K562 (cell line): ENCODE measurements around the gene BMS1. TPM values are rescaled to one million over a fixed set of nuclear protein-coding genes. Genes with fewer than 3 reads are reported as not detected.

Source experiments
- ATAC-seq: fragments of 200-7000 bp; cut with Tn5 transposase; 3 replicates; pipeline ENCODE4 v1.9.1; 2020; ENCODE audit warnings: moderate library complexity
- BruUV-seq: library from RNA; stranded (reverse); fragments of 400-500 nt; replicated peaks from 2 replicates; lab custom pipeline; 2021; lab: Mats Ljungman, UMichigan
- CTCF ChIA-PET: fragments of 300-600 bp; formaldehyde crosslinking; extraction: SDS; loops from one replicate; lab custom pipeline; 2021; ENCODE audit warnings: low intra/inter-chr PET ratio; lab: Yijun Ruan, JAX
- POLR2A ChIA-PET: fragments of 300-600, 350-650 bp; sonication (Branson Sonifier 250); formaldehyde crosslinking; extraction: SDS; loops from one replicate; lab custom pipeline; 2021; ENCODE audit warnings: antibody characterized with exemption, inconsistent platforms; lab: Yijun Ruan, JAX
- DNase-seq, 4 experiments: peaks; one replicate each; pipeline versions ENCODE4 v3.0.0 to v3.0.0-alpha.2; 2011 to 2018; ENCODE audit warnings: low spot score in 3 of 4, mixed read lengths in 3 of 4; ENCODE audit errors: extremely low read depth in 1 of 4
- FAIRE-seq: peaks from 2 replicates; lab custom pipeline; 2011; peaks lifted over from hg19 to GRCh38; lab: Jason Lieb, UNC
- H2AFZ ChIP-seq: 2 replicates; pipeline ENCODE4 v1.6.0; 2011; ENCODE audit warnings: low read depth, low read length, control low read depth, inconsistent platforms
- H3K27ac ChIP-seq: fragments of 200-600 bp; 3 replicates; pipeline ENCODE4 v1.8.0; 2011; ENCODE audit warnings: low read depth, mild to moderate bottlenecking, control low read depth, inconsistent platforms, low read length, moderate library complexity, mixed read lengths; ENCODE audit errors: extremely low read depth
- H3K27me3 ChIP-seq, 2 experiments: fragments of 300-600 bp in 1 of 2; 2 replicates in 1 of 2; 3 replicates in 1 of 2; pipeline versions ENCODE4 v1.6.0 to v1.8.0; 2011; ENCODE audit warnings: inconsistent platforms in 2 of 2, low read length in 2 of 2, mild to moderate bottlenecking in 1 of 2, mixed read lengths in 1 of 2, moderate library complexity in 1 of 2; ENCODE audit not compliant: control insufficient read depth in 2 of 2, insufficient read depth in 2 of 2
- H3K36me3 ChIP-seq: fragments of 300-600 bp; 3 replicates; pipeline ENCODE4 v1.8.0; 2011; ENCODE audit warnings: mild to moderate bottlenecking, low read length, inconsistent platforms; ENCODE audit not compliant: control insufficient read depth, insufficient read depth
- H3K4me1 ChIP-seq, 2 experiments: fragments of 200-600 bp in 1 of 2; replicated peaks in 1 of 2; 2 replicates in 1 of 2; 3 replicates in 1 of 2; pipeline versions ENCODE4 v1.5.1 to v1.8.0; 2011; ENCODE audit warnings: inconsistent platforms in 2 of 2, low read length in 2 of 2, mild to moderate bottlenecking in 1 of 2, mixed read lengths in 1 of 2, moderate library complexity in 1 of 2; ENCODE audit not compliant: control insufficient read depth in 2 of 2, insufficient read depth in 2 of 2
- H3K4me2 ChIP-seq: 2 replicates; pipeline ENCODE4 v1.6.1; 2011; ENCODE audit warnings: low read length, control low read depth, inconsistent platforms, mixed read lengths; ENCODE audit not compliant: insufficient read depth
- H3K4me3 ChIP-seq: fragments of 200-600 bp; sonication (generic), shearing (Covaris generic); 2 replicates; pipeline ENCODE4 v1.5.1; 2016; ENCODE audit warnings: control low read depth, inconsistent platforms
- H3K79me2 ChIP-seq: fragments of 200-600 bp; 3 replicates; pipeline ENCODE4 v1.8.0; 2011; ENCODE audit warnings: low read length, inconsistent platforms; ENCODE audit not compliant: control insufficient read depth, insufficient read depth
- H3K9ac ChIP-seq, 2 experiments: 2 replicates each; pipeline versions ENCODE4 v1.6.0 to v1.6.1; 2011; ENCODE audit warnings: low read depth in 2 of 2, low read length in 2 of 2, control low read depth in 1 of 2, inconsistent platforms in 1 of 2, mild to moderate bottlenecking in 1 of 2, mixed read lengths in 1 of 2; ENCODE audit not compliant: insufficient read depth in 1 of 2
- H3K9me1 ChIP-seq: one replicate; pipeline ENCODE4 v1.6.0; 2011; ENCODE audit warnings: inconsistent platforms, mild to moderate bottlenecking, low read length, moderate library complexity; ENCODE audit not compliant: control insufficient read depth, insufficient read depth
- H3K9me3 ChIP-seq: replicated peaks from 2 replicates; pipeline ENCODE4 v1.5.1; 2011; ENCODE audit warnings: low read depth, low read length, inconsistent platforms; ENCODE audit not compliant: control insufficient read depth, insufficient read depth
- H4K20me1 ChIP-seq: replicated peaks from 2 replicates; pipeline ENCODE4 v1.6.1; 2011; ENCODE audit warnings: low read length, inconsistent platforms, mixed read lengths; ENCODE audit not compliant: control insufficient read depth, insufficient read depth
- FOSL1 ChIP-seq: fragments of 200-800 bp; sonication (Bioruptor generic); conservative IDR thresholded peaks from 2 replicates; pipeline ENCODE4 v1.6.1; 2016; ENCODE audit warnings: missing genetic modification characterization, missing compliant biosample characterization
- KLF1 ChIP-seq: fragments of 450-650 bp; IDR thresholded peaks from 2 replicates; pipeline ENCODE4 v1.6.1; 2016; ENCODE audit warnings: missing genetic modification characterization, missing compliant biosample characterization
- RFX7 ChIP-seq: fragments of 250-450 bp; sonication (Bioruptor Pico); IDR thresholded peaks from 2 replicates; pipeline ENCODE4 v1.5.1; 2021; ENCODE audit warnings: mild to moderate bottlenecking
- SPI1 ChIP-seq: IDR thresholded peaks from 2 replicates; pipeline ENCODE4 v1.6.1; 2011; ENCODE audit warnings: low read depth, low read length, control low read depth, borderline replicate concordance
- SREBF2 ChIP-seq: sonication (generic); formaldehyde crosslinking; IDR thresholded peaks from 2 replicates; pipeline ENCODE4 v1.4.0; 2020; ENCODE audit warnings: mild to moderate bottlenecking, missing genetic modification reagents
- SRSF3 ChIP-seq: fragments of 200-400 bp; formaldehyde crosslinking; IDR thresholded peaks from 2 replicates; pipeline ENCODE4 v1.6.1; 2016; ENCODE audit warnings: mild to moderate bottlenecking, low read length, moderate library complexity; ENCODE audit not compliant: insufficient read depth
- ZBTB17 ChIP-seq: fragments of 450-650 bp; formaldehyde crosslinking; IDR thresholded peaks from 2 replicates; pipeline ENCODE4 v1.4.0; 2020; ENCODE audit warnings: mild to moderate bottlenecking
- ZNF121 ChIP-seq: sonication (generic); formaldehyde crosslinking; conservative IDR thresholded peaks from 2 replicates; pipeline ENCODE4 v1.8.0; 2022; ENCODE audit warnings: missing genetic modification reagents
- ZNF3 ChIP-seq: fragments of 250-450 bp; sonication (Bioruptor Pico); IDR thresholded peaks from 2 replicates; pipeline ENCODE4 v1.5.0; 2021; ENCODE audit warnings: mild to moderate bottlenecking, moderate library complexity
- ZNF354B ChIP-seq: fragments of 250-450 bp; sonication (Bioruptor Pico); IDR thresholded peaks from 2 replicates; pipeline ENCODE4 v1.4.0; 2020
- ZNF445 ChIP-seq: fragments of 250-450 bp; sonication (Bioruptor Pico); IDR thresholded peaks from 2 replicates; pipeline ENCODE4 v1.4.0; 2020; ENCODE audit warnings: low read depth, mild to moderate bottlenecking, moderate library complexity
- ZNF695 ChIP-seq: fragments of 450-650 bp; formaldehyde crosslinking; IDR thresholded peaks from 2 replicates; pipeline ENCODE4 v1.4.0; 2020; ENCODE audit warnings: mild to moderate bottlenecking, moderate library complexity
- ZNF785 ChIP-seq: fragments of 250-450 bp; sonication (Bioruptor Pico); IDR thresholded peaks from 2 replicates; pipeline ENCODE4 v1.4.0; 2020; ENCODE audit warnings: mild to moderate bottlenecking
- ZNF79 ChIP-seq: fragments of 250-450 bp; sonication (Bioruptor Pico); IDR thresholded peaks from 2 replicates; pipeline ENCODE4 v1.4.0; 2020; ENCODE audit warnings: low read depth, mild to moderate bottlenecking, moderate library complexity
- WGBS: fragments of 100-300 bp; shearing (Covaris generic); methylation state at CpG from one replicate; pipeline ENCODE4 v1.1.6; 2016; ENCODE audit warnings: low coverage, mixed read lengths; ENCODE audit not compliant: insufficient coverage; ENCODE audit errors: missing lambda C conversion rate; 5-methylcytosine and 5-hydroxymethylcytosine counted together
- in situ Hi-C: fragments of 300-500 bp; cut with MboI; formaldehyde crosslinking; loops from 4 replicates; pipeline ENCODE4 v1.15.0; 2018; ENCODE audit warnings: inconsistent platforms, mixed read lengths
- intact Hi-C: fragments of 100-400 bp; cut with micrococcal nuclease; formaldehyde crosslinking; loops from 2 replicates; pipeline ENCODE4 v1.14.2; 2022
- polyA plus RNA-seq, 8 experiments: library from polyadenylated mRNA; depleted of rRNA in 4 of 8; stranded (reverse) in 5 of 8; unstranded in 3 of 8; fragments of >200 nt; fragmentation: Nextera tagmentation in 2 of 8; fragmentation: Illumina TruSeq in 1 of 8; extraction: Ambion mirVana in 2 of 8; extraction: Trizol in 1 of 8; gene quantifications; 2 replicates each; pipeline versions ENCODE4 v1.2.1 to v1.2.3, GENCODE V29; 2011 to 2014; ENCODE audit warnings: inconsistent platforms in 1 of 8, missing spikeins in 1 of 8
- total RNA-seq, 7 experiments: library from RNA; depleted of rRNA in 6 of 7; stranded (reverse); fragments of >200 nt in 6 of 7; fragmentation: Illumina TruSeq in 2 of 7; extraction: Trizol in 2 of 7; gene quantifications; 2 replicates each; pipeline versions ENCODE4 v1.2.1 to v1.2.3, GENCODE V29; 2011 to 2021; ENCODE audit warnings: low replicate concordance in 1 of 7
- TF ChIP-seq, protein P1 (sequence below), 2 experiments: fragments of 450-650 bp in 1 of 2; sonication (generic) in 1 of 2; formaldehyde crosslinking in 1 of 2; IDR thresholded peaks in 1 of 2; conservative IDR thresholded peaks in 1 of 2; 2 replicates each; pipeline versions ENCODE4 v1.6.1 to v1.8.1; 2016 to 2023; ENCODE audit warnings: mild to moderate bottlenecking in 2 of 2, moderate library complexity in 2 of 2, inconsistent platforms in 1 of 2, missing genetic modification reagents in 1 of 2
- TF ChIP-seq, protein P2 (sequence below): fragments of 250-450 bp; sonication (Bioruptor Pico); IDR thresholded peaks from 2 replicates; pipeline ENCODE4 v1.4.0; 2020; ENCODE audit warnings: borderline replicate concordance
- TF ChIP-seq, protein P3 (sequence below): fragments of 150-350 bp; conservative IDR thresholded peaks from 2 replicates; pipeline ENCODE4 v1.6.1; 2014; ENCODE audit warnings: low read length

BMS1 gene
- total and polyA plus RNA-seq, 9 of the 15 experiments (the other 6 are each of a cell fraction or from before 2014, with no cell fraction given): 11.1 to 46.9 (median 32.7) TPM

DNA sequence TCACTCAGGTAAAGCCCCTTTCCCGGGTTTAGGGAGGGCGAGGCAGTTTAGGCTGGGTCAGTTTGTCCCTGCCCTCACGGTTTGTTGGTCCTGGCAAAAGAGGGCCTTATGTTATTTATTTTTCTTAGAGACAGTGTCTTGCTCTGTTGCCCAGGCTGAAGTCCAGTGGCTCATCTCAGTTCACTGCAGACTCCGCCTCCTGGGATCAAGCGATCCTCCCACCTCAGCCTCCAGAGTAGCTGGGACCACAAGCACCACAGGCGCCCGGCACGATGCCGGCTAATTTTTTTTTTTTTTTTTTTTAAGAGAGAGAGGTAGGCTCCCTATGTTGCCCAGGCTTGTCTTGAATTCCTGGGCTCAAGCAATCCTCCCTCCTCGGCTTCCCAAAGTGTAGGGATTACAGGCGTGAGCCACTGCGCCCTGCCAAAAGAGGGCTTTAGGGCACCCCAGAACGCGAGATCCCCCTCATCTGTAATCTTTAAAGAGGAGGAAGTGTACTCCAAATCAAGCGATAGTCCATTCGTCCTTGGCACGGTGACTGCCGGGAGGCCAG, 626 bp upstream of the BMS1 start:
- Histone ChIP-seq H3K4me1 (peaks cover 0 to 12% of the 10 kb centered on the region in 2 experiments; a peak in 3 of 5 replicates), H3K4me2 (peak overlapping the region; percentile 94), H2AFZ (peak overlapping the region; percentile 99), H3K79me2 (peaks cover 32% of the 10 kb centered on the region), H3K9me1 (no peaks in the 10 kb centered on the region), H3K36me3 (peaks cover 32% of the 10 kb centered on the region), H4K20me1 (no peaks in the 10 kb centered on the region), H3K9ac (peak overlapping the region; percentile 93 to 95), H3K9me3 (0 out of 2 replicates have a peak, but pooled peaks cover 3% of the 10 kb centered on the region), H3K27me3 (peaks cover 0 to 7% of the 10 kb centered on the region in 2 experiments; a peak in 2 of 5 replicates), H3K27ac (peak overlapping the region; percentile 91), H3K4me3 (peak overlapping the region; percentile 66)
- ATAC-seq: peak; percentile 24
- DNase-seq: peak in 1 of 4 experiments; percentile 43
- CTCF ChIA-PET: no interaction called here
- POLR2A ChIA-PET: interaction anchor here (0.7 to 3.2 kb wide), 8 partner anchors 9 to 140 kb away, joined by 3 to 17 read pairs (median 4); no protein-coding TSS in a partner anchor
- WGBS: 36% methylated on average over 18 of the region's 18 CpGs
- BruUV-seq: TSS peak; percentile 87
- FAIRE-seq: no peak
- in situ Hi-C loops (no loop called here), intact Hi-C loops (loop anchor here (2.0 to 5.0 kb wide), 3 partner anchors 29 to 230 kb away; partner anchors contain the start of gene ZNF33B)
- TF ChIP-seq, protein P1, sequence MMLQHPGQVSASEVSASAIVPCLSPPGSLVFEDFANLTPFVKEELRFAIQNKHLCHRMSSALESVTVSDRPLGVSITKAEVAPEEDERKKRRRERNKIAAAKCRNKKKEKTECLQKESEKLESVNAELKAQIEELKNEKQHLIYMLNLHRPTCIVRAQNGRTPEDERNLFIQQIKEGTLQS (IDR thresholded peaks at IDR 0.05): no peak
- TF ChIP-seq, protein P1 (CRISPR knock-in tag; conservative IDR thresholded peaks at IDR 0.05): 0 out of 2 replicates have a peak, but pooled peaks have one; percentile 4
- TF ChIP-seq ZNF3 (CRISPR knock-in tag) (no peak), SRSF3 (0 out of 2 replicates have a peak, but pooled peaks have one; percentile 18), ZNF785 (CRISPR knock-in tag) (no peak), ZNF445 (CRISPR knock-in tag) (no peak), SPI1 (peak; percentile 43; the same call in 1 of the 2 replicates), ZNF79 (CRISPR knock-in tag) (no peak), ZNF121 (CRISPR knock-in tag) (peak; percentile 87), ZBTB17 (no peak), RFX7 (CRISPR knock-in tag) (no peak), ZNF354B (no peak), ZNF695 (CRISPR knock-in tag) (no peak), SREBF2 (CRISPR knock-in tag) (no peak), KLF1 (tag) (no peak), FOSL1 (tag) (no peak)
- TF ChIP-seq, protein P2, sequence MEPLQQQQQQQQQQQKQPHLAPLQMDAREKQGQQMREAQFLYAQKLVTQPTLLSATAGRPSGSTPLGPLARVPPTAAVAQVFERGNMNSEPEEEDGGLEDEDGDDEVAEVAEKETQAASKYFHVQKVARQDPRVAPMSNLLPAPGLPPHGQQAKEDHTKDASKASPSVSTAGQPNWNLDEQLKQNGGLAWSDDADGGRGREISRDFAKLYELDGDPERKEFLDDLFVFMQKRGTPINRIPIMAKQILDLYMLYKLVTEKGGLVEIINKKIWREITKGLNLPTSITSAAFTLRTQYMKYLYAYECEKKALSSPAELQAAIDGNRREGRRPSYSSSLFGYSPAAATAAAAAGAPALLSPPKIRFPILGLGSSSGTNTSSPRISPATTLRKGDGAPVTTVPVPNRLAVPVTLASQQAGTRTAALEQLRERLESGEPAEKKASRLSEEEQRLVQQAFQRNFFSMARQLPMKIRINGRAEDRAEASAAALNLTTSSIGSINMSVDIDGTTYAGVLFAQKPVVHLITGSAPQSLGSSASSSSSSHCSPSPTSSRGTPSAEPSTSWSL: no peak
- TF ChIP-seq, protein P3, sequence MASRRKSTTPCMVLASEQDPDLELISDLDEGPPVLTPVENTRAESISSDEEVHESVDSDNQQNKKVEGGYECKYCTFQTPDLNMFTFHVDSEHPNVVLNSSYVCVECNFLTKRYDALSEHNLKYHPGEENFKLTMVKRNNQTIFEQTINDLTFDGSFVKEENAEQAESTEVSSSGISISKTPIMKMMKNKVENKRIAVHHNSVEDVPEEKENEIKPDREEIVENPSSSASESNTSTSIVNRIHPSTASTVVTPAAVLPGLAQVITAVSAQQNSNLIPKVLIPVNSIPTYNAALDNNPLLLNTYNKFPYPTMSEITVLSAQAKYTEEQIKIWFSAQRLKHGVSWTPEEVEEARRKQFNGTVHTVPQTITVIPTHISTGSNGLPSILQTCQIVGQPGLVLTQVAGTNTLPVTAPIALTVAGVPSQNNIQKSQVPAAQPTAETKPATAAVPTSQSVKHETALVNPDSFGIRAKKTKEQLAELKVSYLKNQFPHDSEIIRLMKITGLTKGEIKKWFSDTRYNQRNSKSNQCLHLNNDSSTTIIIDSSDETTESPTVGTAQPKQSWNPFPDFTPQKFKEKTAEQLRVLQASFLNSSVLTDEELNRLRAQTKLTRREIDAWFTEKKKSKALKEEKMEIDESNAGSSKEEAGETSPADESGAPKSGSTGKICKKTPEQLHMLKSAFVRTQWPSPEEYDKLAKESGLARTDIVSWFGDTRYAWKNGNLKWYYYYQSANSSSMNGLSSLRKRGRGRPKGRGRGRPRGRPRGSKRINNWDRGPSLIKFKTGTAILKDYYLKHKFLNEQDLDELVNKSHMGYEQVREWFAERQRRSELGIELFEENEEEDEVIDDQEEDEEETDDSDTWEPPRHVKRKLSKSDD: no peak
